Osteoblast (primary cell): Measurements from ENCODE around the gene GPATCH8. TPM values are rescaled to one million over a fixed set of nuclear protein-coding genes. Genes with fewer than 3 reads are reported as not detected.
A peak's percentile ranks its signal among the peaks of the same experiment; 100 is the strongest.

Experiments
- DNase-seq: peaks from one replicate; pipeline ENCODE4 v3.0.0; 2011; ENCODE audit warnings: low spot score, mixed read lengths; ENCODE audit not compliant: insufficient read length; ENCODE audit errors: missing footprints
- H2AFZ ChIP-seq: 2 replicates; pipeline ENCODE4 v1.6.0; 2011; ENCODE audit warnings: mild to moderate bottlenecking, low read length
- H3K27ac ChIP-seq: 2 replicates; pipeline ENCODE4 v1.5.1; 2011; ENCODE audit warnings: mild to moderate bottlenecking, low read depth, low read length, moderate library complexity
- H3K27me3 ChIP-seq: 2 replicates; pipeline ENCODE4 v1.6.0; 2012; ENCODE audit warnings: mild to moderate bottlenecking, control low read depth, inconsistent platforms, low read length, moderate library complexity; ENCODE audit not compliant: insufficient read depth
- H3K36me3 ChIP-seq: 2 replicates; pipeline ENCODE4 v1.5.1; 2011; ENCODE audit warnings: mild to moderate bottlenecking, low read length, control low read depth, moderate library complexity; ENCODE audit not compliant: insufficient read depth
- H3K4me1 ChIP-seq: 2 replicates; pipeline ENCODE4 v1.5.1; 2011; ENCODE audit warnings: mild to moderate bottlenecking, low read length, control low read depth, moderate library complexity; ENCODE audit not compliant: insufficient read depth
- H3K4me2 ChIP-seq: 2 replicates; pipeline ENCODE4 v1.6.0; 2011; ENCODE audit warnings: mild to moderate bottlenecking, low read length; ENCODE audit not compliant: insufficient read depth
- H3K4me3 ChIP-seq: fragments of 200-600 bp; sonication (generic); 3 replicates; pipeline ENCODE4 v1.5.1; 2012; ENCODE audit warnings: mild to moderate bottlenecking, low read length, inconsistent platforms; ENCODE audit not compliant: insufficient read depth
- H3K79me2 ChIP-seq: 2 replicates; pipeline ENCODE4 v1.6.0; 2012; ENCODE audit warnings: mild to moderate bottlenecking, low read length, control low read depth, inconsistent platforms; ENCODE audit not compliant: insufficient read depth
- H3K9me3 ChIP-seq: 2 replicates; pipeline ENCODE4 v1.5.1; 2011; ENCODE audit warnings: low read depth, low read length, control low read depth
- H4K20me1 ChIP-seq: 2 replicates; pipeline ENCODE4 v1.6.0; 2012; ENCODE audit warnings: mild to moderate bottlenecking, low read length, control low read depth; ENCODE audit not compliant: insufficient read depth
- total RNA-seq: library from RNA; depleted of rRNA; stranded (reverse); fragments of >200 nt; gene quantifications from 2 replicates; pipeline ENCODE4 v1.2.3, GENCODE V29; 2012
- TF ChIP-seq, protein P1 (sequence below): IDR thresholded peaks from 2 replicates; pipeline ENCODE4 v1.5.1; 2011; ENCODE audit warnings: mild to moderate bottlenecking, low read depth, low read length, moderate library complexity; ENCODE audit errors: extremely low read depth

Gene GPATCH8
- total RNA-seq, 1 donor: 33.3 TPM

DNA sequence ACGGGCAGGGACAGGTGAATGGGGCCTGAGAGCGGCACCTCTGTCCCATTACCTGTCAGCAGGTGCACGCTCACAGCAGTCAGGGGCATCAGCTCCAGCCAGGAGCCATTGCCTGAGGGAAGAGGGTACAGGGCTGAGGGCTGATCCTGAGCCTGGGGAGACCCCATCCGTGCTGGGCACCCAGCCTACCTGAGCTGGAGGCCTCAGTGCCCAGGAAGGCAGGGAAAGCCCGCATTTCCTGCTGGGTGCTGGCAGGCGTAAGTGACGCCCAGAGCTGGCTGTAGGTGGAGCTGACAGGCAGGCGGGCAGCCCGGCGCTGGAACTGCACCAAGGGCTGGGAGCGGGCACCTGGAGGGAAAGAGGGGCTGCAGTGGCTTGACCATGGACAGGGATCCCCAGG lies 147.0 kb downstream of the GPATCH8 start:
- TF ChIP-seq, protein P1, sequence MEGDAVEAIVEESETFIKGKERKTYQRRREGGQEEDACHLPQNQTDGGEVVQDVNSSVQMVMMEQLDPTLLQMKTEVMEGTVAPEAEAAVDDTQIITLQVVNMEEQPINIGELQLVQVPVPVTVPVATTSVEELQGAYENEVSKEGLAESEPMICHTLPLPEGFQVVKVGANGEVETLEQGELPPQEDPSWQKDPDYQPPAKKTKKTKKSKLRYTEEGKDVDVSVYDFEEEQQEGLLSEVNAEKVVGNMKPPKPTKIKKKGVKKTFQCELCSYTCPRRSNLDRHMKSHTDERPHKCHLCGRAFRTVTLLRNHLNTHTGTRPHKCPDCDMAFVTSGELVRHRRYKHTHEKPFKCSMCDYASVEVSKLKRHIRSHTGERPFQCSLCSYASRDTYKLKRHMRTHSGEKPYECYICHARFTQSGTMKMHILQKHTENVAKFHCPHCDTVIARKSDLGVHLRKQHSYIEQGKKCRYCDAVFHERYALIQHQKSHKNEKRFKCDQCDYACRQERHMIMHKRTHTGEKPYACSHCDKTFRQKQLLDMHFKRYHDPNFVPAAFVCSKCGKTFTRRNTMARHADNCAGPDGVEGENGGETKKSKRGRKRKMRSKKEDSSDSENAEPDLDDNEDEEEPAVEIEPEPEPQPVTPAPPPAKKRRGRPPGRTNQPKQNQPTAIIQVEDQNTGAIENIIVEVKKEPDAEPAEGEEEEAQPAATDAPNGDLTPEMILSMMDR: no peak
- no peak overlapping the region for H3K4me3 ChIP-seq
- no peaks in the 10 kb centered on the region for H3K4me1 ChIP-seq
- no peaks in the 10 kb centered on the region for H3K79me2 ChIP-seq
- no peak overlapping the region for H3K4me2 ChIP-seq
- H2AFZ ChIP-seq: no peak overlapping the region
- peaks cover 7% of the 10 kb centered on the region for H3K36me3 ChIP-seq
- DNase-seq: peak; percentile 67
- H3K27me3 ChIP-seq: peaks cover 2% of the 10 kb centered on the region
- H3K27ac ChIP-seq: no peak overlapping the region
- no peaks in the 10 kb centered on the region for H4K20me1 ChIP-seq
- H3K9me3 ChIP-seq: no peaks in the 10 kb centered on the region

DNA sequence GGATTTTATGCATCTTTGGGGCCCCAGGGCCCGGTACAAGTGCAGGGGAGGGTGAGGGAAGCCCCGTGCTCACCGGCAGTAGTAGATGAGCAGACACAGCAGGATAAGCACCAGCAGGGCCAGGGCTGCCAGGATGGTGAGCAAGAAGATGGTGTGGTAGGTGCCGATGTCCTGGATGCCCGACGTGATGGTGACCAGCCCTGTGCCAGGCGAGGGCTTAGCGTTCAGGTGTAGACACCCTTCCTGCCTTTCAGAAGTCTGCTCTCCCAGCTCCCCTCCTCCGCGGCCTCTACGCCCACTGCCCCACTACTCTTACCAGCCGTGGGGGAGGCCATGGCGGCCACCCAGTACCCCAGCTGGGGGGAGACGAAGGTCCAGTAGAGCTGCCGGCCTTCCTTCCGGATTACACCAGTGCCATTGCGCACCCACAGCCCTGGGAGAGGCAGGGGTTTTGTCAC lies 147.5 kb downstream of the GPATCH8 start:
- Histone ChIP-seq H3K4me3 (no peak overlapping the region), H3K4me2 (no peak overlapping the region), H4K20me1 (no peaks in the 10 kb centered on the region), H3K9me3 (no peaks in the 10 kb centered on the region), H3K36me3 (peaks cover 11% of the 10 kb centered on the region), H2AFZ (no peak overlapping the region), H3K27me3 (no peaks in the 10 kb centered on the region), H3K79me2 (no peaks in the 10 kb centered on the region), H3K27ac (no peak overlapping the region), H3K4me1 (no peaks in the 10 kb centered on the region)
- DNase-seq: peak; percentile 67
- TF ChIP-seq, protein P1: no peak

DNA sequence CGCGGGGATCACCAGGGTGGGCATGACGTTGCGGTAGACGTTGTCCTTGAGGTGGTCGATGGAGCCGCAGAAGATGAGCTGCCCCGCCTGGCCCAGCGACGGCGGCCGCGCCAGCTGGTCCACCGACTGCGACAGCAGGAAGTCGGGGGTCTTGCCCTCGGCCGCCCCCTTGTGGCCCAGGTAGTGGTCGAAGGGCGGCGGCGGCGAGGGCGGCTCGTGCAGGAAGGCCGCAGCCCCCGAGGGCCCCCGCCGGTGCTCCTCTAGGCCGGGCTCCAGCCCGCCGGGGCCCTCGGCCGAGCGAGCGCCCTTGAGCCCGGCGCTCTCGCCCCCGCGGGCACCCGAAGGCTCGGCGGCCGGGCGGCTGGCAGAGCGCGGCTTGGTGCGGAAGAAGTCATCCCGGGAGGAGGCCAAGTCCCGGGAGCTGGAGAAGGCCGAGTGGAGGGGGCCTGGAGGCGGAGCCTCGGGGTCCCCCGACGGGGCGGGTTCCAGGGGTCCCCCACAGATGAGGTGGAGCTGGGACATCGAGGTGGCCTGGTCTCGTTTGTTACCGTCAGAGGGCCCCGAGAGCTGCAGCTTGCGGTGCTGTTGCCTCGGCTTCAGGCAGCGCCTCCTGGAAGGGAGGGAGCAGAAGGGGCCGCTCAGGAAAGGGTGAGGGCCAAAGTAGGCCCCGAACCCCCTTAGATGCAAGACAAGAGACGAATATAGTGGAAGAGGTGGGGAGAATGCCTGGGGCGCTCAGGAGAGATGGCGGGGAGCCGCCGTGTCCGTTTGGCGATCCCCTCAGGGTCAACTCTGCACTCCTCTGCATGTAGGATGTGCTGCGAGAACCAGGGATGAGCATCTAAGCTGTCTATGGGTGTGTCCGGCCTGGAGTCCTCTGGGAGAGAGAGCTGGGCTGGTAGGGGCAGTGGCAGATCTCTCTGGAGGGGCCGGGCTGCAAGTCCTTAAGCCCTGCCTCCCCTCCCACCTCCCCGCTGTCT lies 148.3 kb downstream of the GPATCH8 start:
- H3K4me1 ChIP-seq: no peaks in the 10 kb centered on the region
- no peaks in the 10 kb centered on the region for H4K20me1 ChIP-seq
- no peaks in the 10 kb centered on the region for H3K79me2 ChIP-seq
- TF ChIP-seq, protein P1: no peak
- H3K27me3 ChIP-seq: no peaks in the 10 kb centered on the region
- no peaks in the 10 kb centered on the region for H3K9me3 ChIP-seq
- H3K4me3 ChIP-seq: peak overlapping the region; percentile 28
- H3K36me3 ChIP-seq: peaks cover 11% of the 10 kb centered on the region
- H2AFZ ChIP-seq: no peak overlapping the region
- DNase-seq: peak; percentile 93
- no peak overlapping the region for H3K27ac ChIP-seq
- H3K4me2 ChIP-seq: peak overlapping the region; percentile 43

DNA sequence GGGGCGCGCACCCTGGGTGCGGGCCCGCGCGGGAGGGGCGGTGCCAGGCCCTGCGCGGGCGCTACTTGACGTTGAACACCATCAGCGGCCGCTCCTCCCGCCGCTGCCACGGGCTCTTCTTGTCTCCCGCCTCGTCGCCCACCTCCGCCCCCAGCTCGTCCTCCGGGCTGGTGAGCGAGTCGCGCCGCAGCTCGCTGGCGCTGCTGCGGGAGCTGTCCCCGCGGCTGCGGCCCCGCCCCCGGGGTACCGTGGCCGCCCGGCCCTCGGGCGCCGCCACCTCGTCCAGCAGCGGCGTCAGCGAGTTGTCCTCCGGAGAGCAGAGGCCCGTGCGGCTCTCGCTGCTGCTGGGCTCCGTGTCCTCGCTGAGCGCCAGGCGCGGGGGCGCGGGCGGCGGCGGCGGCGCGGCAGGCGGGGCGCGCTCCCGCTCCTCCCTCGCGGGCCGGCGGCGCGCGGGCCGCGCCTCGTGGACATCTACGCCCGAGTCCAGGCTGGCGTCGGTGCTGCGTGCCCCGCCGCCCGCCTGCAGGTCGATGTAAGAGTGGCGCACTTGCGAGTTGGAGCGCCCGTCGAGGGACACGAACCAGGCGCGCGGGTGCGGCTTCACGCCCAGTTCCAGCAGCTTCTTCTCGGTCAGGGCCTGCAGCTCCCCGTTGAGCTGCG lies 149.4 kb downstream of the GPATCH8 start:
- TF ChIP-seq, protein P1: no peak
- Histone ChIP-seq H3K36me3 (peaks cover 11% of the 10 kb centered on the region), H3K27me3 (no peaks in the 10 kb centered on the region), H2AFZ (no peak overlapping the region), H3K27ac (no peak overlapping the region), H3K4me2 (peak overlapping the region; percentile 61), H3K79me2 (peaks cover 4% of the 10 kb centered on the region), H3K9me3 (no peaks in the 10 kb centered on the region), H4K20me1 (peaks cover 4% of the 10 kb centered on the region), H3K4me3 (peak overlapping the region; percentile 59), H3K4me1 (no peaks in the 10 kb centered on the region)
- peak; percentile 95 for DNase-seq
